Heart left ventricle (tissue), 16 donors: Measurements from ENCODE around the gene ZFP36L1. TPM values are rescaled to one million over a fixed set of nuclear protein-coding genes. Genes with fewer than 3 reads are reported as not detected.

Experiments used
- ATAC-seq, 4 donors: fragments of 200-7000 bp; cut with Tn5 transposase; one replicate each; pipeline ENCODE4 v1.9.1; 2020 to 2022; ENCODE audit warnings: moderate library complexity in 4 of 4, mild to moderate bottlenecking in 3 of 4, moderate number of reproducible peaks in 1 of 4
- DNase-seq, 5 donors: peaks; one replicate each; pipeline ENCODE4 v3.0.0-alpha.2; 2020
- H3K27ac ChIP-seq, 12 donors: fragments of 200-600 bp; sonication (generic) in 4 of 12; one replicate each; pipeline versions ENCODE4 v1.5.0 to v1.8.0; 2016 to 2022; ENCODE audit warnings: mild to moderate bottlenecking in 2 of 12
- H3K27me3 ChIP-seq, 9 donors: fragments of 200-600 bp; sonication (generic) in 2 of 9; one replicate each; pipeline versions ENCODE4 v1.5.1 to v1.8.0; 2016 to 2022; ENCODE audit warnings: mild to moderate bottlenecking in 3 of 9
- H3K36me3 ChIP-seq, 9 donors: fragments of 200-600 bp; sonication (generic) in 2 of 9; one replicate each; pipeline versions ENCODE4 v1.5.0 to v1.8.0; 2018 to 2022; ENCODE audit warnings: mild to moderate bottlenecking in 2 of 9
- H3K4me1 ChIP-seq, 12 donors: fragments of 200-600 bp; sonication (generic) in 4 of 12; one replicate each; pipeline versions ENCODE4 v1.5.0 to v1.8.0; 2016 to 2022; ENCODE audit warnings: mild to moderate bottlenecking in 3 of 12
- H3K4me3 ChIP-seq, 12 donors: fragments of 200-600 bp; sonication (generic) in 4 of 12; one replicate each; pipeline versions ENCODE4 v1.5.0 to v1.8.0; 2017 to 2022; ENCODE audit warnings: mild to moderate bottlenecking in 9 of 12, moderate library complexity in 4 of 12
- H3K9me3 ChIP-seq, 12 donors: fragments of 200-600 bp; sonication (generic) in 4 of 12; one replicate each; pipeline versions ENCODE4 v1.5.0 to v1.8.0; 2016 to 2022; ENCODE audit warnings: mild to moderate bottlenecking in 1 of 12
- CTCF ChIP-seq, 12 donors: fragments of 200-600 bp; sonication (generic) in 4 of 12; IDR thresholded peaks; one replicate each; pipeline versions ENCODE4 v1.5.0 to v1.8.0; 2018 to 2022; ENCODE audit warnings: antibody characterized with exemption in 12 of 12, mild to moderate bottlenecking in 5 of 12
- POLR2A ChIP-seq, 2 donors: fragments of 450-650 bp; IDR thresholded peaks; one replicate each; pipeline ENCODE4 v1.6.1; 2017; ENCODE audit warnings: antibody characterized with exemption in 2 of 2, mild to moderate bottlenecking in 2 of 2, moderate library complexity in 2 of 2
- WGBS, 4 donors: extraction: QIAGEN DNeasy Blood & Tissue Kit in 2 of 4; methylation state at CpG; one replicate each; pipeline versions ENCODE4 v1.1.5 to v1.1.7; 2013 to 2018; 5-methylcytosine and 5-hydroxymethylcytosine counted together
- intact Hi-C, 10 donors: fragments of 100-400 bp; cut with DNase I; formaldehyde crosslinking; loops; one replicate each; pipeline versions ENCODE4 v1.11.1 to v1.14.2; 2022
- polyA plus RNA-seq, 2 donors: library from polyadenylated mRNA; stranded (reverse); fragments of 200-250 nt; gene quantifications; one replicate each; pipeline ENCODE4 v1.2.3, GENCODE V29; 2013
- total RNA-seq, 9 donors: library from RNA; depleted of rRNA in 2 of 9; stranded (reverse); fragments of >200 nt in 2 of 9; fragmentation: NEBNext Ultra II Directional in 3 of 9; extraction: Animal tissue kit (Norgen Biotek cat#: 25700) in 3 of 9; gene quantifications; one replicate each; pipeline versions ENCODE4 v1.1.0 to v1.2.4, GENCODE V29; 2016 to 2023
- donor health status: ischemic (EF 13 %, LVEDD 7.1; RV severe dilation, severe dysfunction).
- donor health status: healthy with polysubstance abuse.
- donor health status: DM: no; HTN: yes; CAD: no.
- donor health status: DM: no; HTN: no; CAD: no.
- donor health status: ischemic (EF 25% LVEDD 6.9; RV normal size, moderate dysfunction).
- donor health status: ischemic (EF 25% LVEDD 5.7; RV mildly dilated, moderate dysfunction).
- donor health status: healthy.
- donor health status: DM: yes; HTN: yes; CAD: no.
- donor health status: ischemic (EF 35%, LVEDD 5.7; RV mildly dilated, moderate dysfunction).
- donor health status: nonischemic (EF 11% LVEDD 7.7; RV severe dilation, severe dysfunction).
- donor health status: DM: yes; HTN: yes; CAD: no.
- donor health status: PGD.
- donor health status: ischemic (EF 29% LVEDD 5.4; RV normal size, mild dysfunction).
- donor health status: nonischemic (EF 23%, LVEDD 6.1; RV moderate dilation, normal function).

Gene ZFP36L1
- total and polyA plus RNA-seq, 11 donors: 21.2 to 183 (median 68.9) TPM

GRCh38 chr14:68793734-68794129 is 865 bp upstream of the ZFP36L1 start:
- WGBS, 4 donors: 0 to 1% (median 1%) methylated on average over 26 to 33 of the region's 33 CpGs
- peaks cover 0 to 27% (median 13%) of the 10 kb centered on the region in 12 donors for H3K4me1 ChIP-seq
- DNase-seq (peak in 1 of 5 donors; percentile 47), ATAC-seq (peak; percentile 0 to 19 (median 9))
- H3K9me3 ChIP-seq: no peaks in the 10 kb centered on the region
- H3K36me3 ChIP-seq: peaks cover 0 to 32% (median 15%) of the 10 kb centered on the region in 9 donors
- peak overlapping the region; percentile 98 to 100 (median 99) for H3K27ac ChIP-seq
- peak overlapping the region; percentile 60 to 94 (median 84) for H3K4me3 ChIP-seq
- intact Hi-C loops: loop anchor here in 9 of 10 donors (1.0 to 10.0 kb wide), 12 partner anchors 21 to 546 kb away; no protein-coding TSS in a partner anchor
- no peaks in the 10 kb centered on the region for H3K27me3 ChIP-seq
- TF ChIP-seq CTCF (IDR thresholded peaks at IDR 0.05) (no peak), POLR2A (IDR thresholded peaks at IDR 0.05) (no peak)

DNA sequence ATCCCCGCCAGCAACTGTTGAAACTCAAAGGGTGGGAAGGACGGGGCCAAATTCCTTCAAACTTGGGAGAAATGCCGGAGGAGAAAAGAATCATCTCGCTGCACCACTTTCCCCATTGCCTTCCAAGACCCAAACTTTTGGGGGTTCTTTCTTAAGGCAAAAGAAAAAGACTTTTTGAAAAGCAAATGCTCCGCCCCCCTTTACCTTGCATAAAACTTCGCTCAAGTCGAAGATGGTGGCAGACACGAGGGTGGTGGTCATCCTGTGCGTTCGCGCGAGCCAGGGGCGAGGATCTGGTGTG is 239 bp downstream of the ZFP36L1 start:
- ATAC-seq (no peak), DNase-seq (no peak)
- H3K27me3 ChIP-seq: no peaks in the 10 kb centered on the region
- H3K27ac ChIP-seq: peak overlapping the region; percentile 98 to 100 (median 99)
- TF ChIP-seq CTCF (IDR thresholded peaks at IDR 0.05): no peak
- TF ChIP-seq POLR2A (IDR thresholded peaks at IDR 0.05): no peak
- 0 to 1% (median 0%) methylated on average over 13 of the region's 13 CpGs for WGBS, 4 donors
- H3K4me1 ChIP-seq: peaks cover 0 to 38% (median 22%) of the 10 kb centered on the region in 12 donors
- no peaks in the 10 kb centered on the region for H3K9me3 ChIP-seq
- peak overlapping the region; percentile 60 to 94 (median 84) for H3K4me3 ChIP-seq
- H3K36me3 ChIP-seq: peaks cover 0 to 43% (median 26%) of the 10 kb centered on the region in 9 donors
- intact Hi-C loops: loop anchor here in 9 of 10 donors (2.0 to 10.0 kb wide), 9 partner anchors 110 to 545 kb away; no protein-coding TSS in a partner anchor

DNA sequence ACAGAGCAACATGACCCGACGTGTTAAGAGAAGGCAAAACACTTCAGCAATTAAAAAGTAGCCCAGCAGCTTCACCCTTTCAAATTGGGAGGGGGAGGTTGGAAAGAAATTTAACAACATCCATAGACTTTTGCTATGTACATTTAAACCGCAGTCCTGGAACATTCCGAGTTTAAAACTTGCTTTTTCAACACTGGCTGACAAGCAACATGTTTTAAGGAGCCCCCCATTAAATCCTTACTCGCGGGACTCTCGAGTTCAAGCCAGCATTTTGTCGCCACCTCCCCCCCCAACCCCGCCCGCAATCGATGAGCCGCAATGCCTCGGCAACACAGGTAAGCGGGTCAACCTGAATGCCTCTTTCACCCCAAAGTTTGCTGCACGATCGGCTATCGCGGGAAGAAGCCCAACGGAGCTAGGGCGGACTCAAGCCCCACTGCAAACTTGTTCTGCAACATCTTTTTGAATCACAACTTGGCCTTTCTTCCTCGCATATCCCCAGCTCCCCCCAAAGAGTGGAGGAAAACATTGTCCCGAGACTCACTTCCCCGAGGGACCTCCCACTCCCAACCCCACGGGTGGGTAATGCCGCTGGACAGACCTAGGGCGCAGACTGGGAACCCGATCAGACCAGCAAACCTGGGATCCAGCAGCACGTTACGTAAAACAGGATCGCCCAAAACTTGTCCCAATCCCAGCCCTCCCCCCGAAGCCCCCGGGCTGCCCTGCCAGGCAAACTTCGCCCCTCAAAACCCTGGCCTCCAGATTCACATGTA is 777 bp downstream of the ZFP36L1 start:
- intact Hi-C loops: loop anchor here in 9 of 10 donors (2.0 to 10.0 kb wide), 11 partner anchors 109 to 545 kb away; no protein-coding TSS in a partner anchor

More for the DNA sequence above, 777 bp downstream of the ZFP36L1 start:
- H3K9me3 ChIP-seq: no peaks in the 10 kb centered on the region
- TF ChIP-seq CTCF (IDR thresholded peaks at IDR 0.05) (no peak), POLR2A (IDR thresholded peaks at IDR 0.05) (no peak)
- ATAC-seq (no peak), DNase-seq (peak in 3 of 5 donors; percentile 38 to 54 (median 48))
- H3K4me1 ChIP-seq: peaks cover 0 to 43% (median 26%) of the 10 kb centered on the region in 12 donors
- no peaks in the 10 kb centered on the region for H3K27me3 ChIP-seq
- peak overlapping the region; percentile 60 to 94 (median 84) for H3K4me3 ChIP-seq
- peaks cover 0 to 49% (median 31%) of the 10 kb centered on the region in 9 donors for H3K36me3 ChIP-seq
- WGBS, 4 donors: 0 to 1% (median 1%) methylated on average over 32 to 33 of the region's 33 CpGs
- peak overlapping the region; percentile 98 to 100 (median 99) for H3K27ac ChIP-seq
